Lower leg skin (tissue), 4 donors: ENCODE data around the gene PDIA6. TPM values are rescaled to one million over a fixed set of nuclear protein-coding genes. Genes with fewer than 3 reads are reported as not detected.

Experiments used
- DNase-seq, 2 donors: peaks; one replicate each; pipeline ENCODE4 v3.0.0-alpha.2; 2019; ENCODE audit warnings: low spot score in 2 of 2
- H3K4me3 ChIP-seq: fragments of 200-600 bp; sonication (generic); 2 replicates; pipeline ENCODE4 v1.5.1; 2017; ENCODE audit warnings: mild to moderate bottlenecking, low read depth; ENCODE audit not compliant: poor library complexity, severe bottlenecking
- POLR2A ChIP-seq, 2 donors: fragments of 450-650 bp; IDR thresholded peaks; one replicate each; pipeline ENCODE4 v1.6.1; 2016 to 2017; ENCODE audit warnings: antibody characterized with exemption in 2 of 2, mild to moderate bottlenecking in 1 of 2, moderate library complexity in 1 of 2
- WGBS, 2 donors: methylation state at CpG; one replicate each; pipeline ENCODE4 v1.1.5; 2018; 5-methylcytosine and 5-hydroxymethylcytosine counted together
- intact Hi-C: fragments of 100-400 bp; cut with DNase I; formaldehyde crosslinking; loops from one replicate; pipeline ENCODE4 v1.15.0; 2023; ENCODE audit warnings: low total_unique reads
- total RNA-seq, 4 donors: library from RNA; depleted of rRNA; stranded (reverse); fragments of >200 nt; gene quantifications; one replicate each; pipeline ENCODE4 v1.1.0, GENCODE V29; 2016
- TF ChIP-seq, protein P1 (sequence below), 3 donors: fragments of 450-650 bp; IDR thresholded peaks; one replicate each; pipeline ENCODE4 v1.5.1; 2016; ENCODE audit warnings: antibody characterized with exemption in 3 of 3, mild to moderate bottlenecking in 3 of 3, moderate library complexity in 2 of 3

PDIA6 gene
- total RNA-seq, 4 donors from 2014 or later, result 50.5 to 97.7 (median 73.7) TPM

DNA sequence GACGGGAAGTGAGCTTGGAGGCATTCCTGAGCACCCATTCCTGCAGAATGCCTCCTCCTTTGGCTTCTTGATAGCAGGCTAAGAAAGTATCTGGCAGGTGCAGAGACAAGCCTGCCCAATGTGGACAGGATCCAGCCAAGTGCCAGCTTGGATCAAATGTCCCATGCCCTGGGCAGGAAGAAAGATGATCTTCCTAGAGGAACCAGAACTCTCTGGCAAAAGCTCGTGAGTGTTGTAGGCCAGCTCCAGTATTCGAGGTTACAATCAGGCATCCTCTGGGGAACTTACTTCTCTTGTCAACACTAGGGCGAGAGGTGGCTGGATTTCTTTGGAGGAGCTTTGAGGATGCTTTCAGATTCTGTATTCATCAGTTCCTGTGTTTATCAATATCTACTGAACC lies 29.9 kb upstream of the PDIA6 start:
- 77 to 91% methylated on average over 4 of the region's 4 CpGs for WGBS, 2 donors
- DNase-seq, result no peak
- H3K4me3 ChIP-seq, result no peak overlapping the region
- intact Hi-C loops, result no loop called here
- no peak for TF ChIP-seq POLR2A (IDR thresholded peaks at IDR 0.05)
- TF ChIP-seq, protein P1, sequence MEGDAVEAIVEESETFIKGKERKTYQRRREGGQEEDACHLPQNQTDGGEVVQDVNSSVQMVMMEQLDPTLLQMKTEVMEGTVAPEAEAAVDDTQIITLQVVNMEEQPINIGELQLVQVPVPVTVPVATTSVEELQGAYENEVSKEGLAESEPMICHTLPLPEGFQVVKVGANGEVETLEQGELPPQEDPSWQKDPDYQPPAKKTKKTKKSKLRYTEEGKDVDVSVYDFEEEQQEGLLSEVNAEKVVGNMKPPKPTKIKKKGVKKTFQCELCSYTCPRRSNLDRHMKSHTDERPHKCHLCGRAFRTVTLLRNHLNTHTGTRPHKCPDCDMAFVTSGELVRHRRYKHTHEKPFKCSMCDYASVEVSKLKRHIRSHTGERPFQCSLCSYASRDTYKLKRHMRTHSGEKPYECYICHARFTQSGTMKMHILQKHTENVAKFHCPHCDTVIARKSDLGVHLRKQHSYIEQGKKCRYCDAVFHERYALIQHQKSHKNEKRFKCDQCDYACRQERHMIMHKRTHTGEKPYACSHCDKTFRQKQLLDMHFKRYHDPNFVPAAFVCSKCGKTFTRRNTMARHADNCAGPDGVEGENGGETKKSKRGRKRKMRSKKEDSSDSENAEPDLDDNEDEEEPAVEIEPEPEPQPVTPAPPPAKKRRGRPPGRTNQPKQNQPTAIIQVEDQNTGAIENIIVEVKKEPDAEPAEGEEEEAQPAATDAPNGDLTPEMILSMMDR (IDR thresholded peaks at IDR 0.05), result no peak

DNA sequence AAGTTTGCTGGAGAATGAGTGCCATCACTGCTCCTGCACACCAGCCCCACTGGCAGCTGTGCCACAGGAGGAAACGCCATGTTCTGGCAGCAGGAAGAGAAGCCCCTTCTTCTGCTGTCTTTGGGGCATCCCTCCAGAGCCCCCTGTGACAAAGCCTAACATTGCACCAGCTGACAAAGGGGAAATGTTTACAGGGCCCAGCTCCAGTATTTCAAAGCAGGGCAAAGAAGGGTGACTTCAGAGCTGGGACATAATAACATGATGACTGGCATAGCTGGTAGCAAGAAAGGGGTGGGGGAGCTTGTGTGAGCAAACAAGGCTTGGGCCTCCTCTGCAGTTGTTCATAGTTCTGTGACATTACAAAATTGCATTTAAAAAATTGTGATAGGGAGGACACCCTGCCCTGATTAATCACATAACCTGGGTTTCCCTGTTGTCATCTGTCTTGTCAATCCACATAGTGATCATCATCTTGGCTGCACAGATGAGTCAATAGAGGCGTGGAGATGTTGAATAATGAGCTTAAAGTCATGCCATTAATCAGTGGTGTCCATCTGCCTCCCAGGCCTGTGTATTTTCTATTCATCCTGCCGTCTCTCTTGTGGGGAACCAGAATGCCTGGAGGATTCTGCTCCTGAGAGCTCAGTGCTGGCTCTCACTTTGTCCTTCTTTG lies 29.1 kb upstream of the PDIA6 start:
- intact Hi-C loops, result no loop called here
- TF ChIP-seq, protein P1 (IDR thresholded peaks at IDR 0.05), result no peak
- no peak for TF ChIP-seq POLR2A (IDR thresholded peaks at IDR 0.05)
- no peak overlapping the region for H3K4me3 ChIP-seq
- 51 to 55% methylated on average over 3 of the region's 3 CpGs for WGBS, 2 donors
- no peak for DNase-seq

DNA sequence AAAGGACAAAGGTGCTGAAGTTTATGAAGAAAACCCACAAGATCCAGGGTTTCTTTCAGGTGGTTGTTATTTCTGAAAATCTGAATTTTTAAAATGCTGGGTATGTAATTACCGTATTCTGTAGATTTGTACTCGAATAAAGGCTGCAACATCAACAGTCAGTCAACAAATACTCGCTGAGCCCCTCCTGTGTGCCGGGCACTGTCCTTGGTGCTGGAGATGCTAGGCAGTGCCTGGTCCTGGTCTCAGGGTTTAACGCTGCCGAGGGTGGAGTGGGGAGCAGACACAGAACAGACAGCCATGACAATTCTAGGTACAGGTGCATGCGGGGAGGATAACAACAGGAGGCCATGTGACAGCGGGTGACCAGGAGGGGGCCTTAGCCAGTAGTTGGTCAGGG lies 27.2 kb upstream of the PDIA6 start:
- no peak overlapping the region for H3K4me3 ChIP-seq
- no peak for TF ChIP-seq POLR2A (IDR thresholded peaks at IDR 0.05)
- TF ChIP-seq, protein P1 (IDR thresholded peaks at IDR 0.05), result no peak
- 31 to 40% methylated on average over 8 of the region's 8 CpGs for WGBS, 2 donors
- intact Hi-C loops, result loop anchor here (10.0 kb wide), 1 partner anchor 605 kb away; no protein-coding TSS in a partner anchor
- no peak for DNase-seq

DNA sequence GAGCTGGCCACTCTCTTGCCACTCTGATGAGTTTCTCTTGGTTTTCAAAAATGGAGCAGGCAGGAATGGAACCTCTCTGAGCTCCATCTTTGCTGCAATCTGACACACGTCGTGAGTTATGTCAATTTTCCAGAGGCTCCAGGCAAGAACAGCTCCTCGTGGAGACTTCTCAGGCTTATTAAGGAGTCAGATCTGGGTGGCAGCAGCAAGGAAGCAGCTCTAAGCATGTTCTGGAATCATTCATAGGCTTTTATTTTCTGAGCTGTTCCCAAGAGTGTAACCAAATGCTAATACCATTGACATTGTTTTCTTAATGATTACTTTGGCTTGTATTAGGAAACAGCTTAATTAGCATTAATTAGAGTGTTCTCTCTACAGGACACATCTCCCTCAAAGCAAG lies 26.1 kb upstream of the PDIA6 start:
- DNase-seq, result no peak
- TF ChIP-seq, protein P1 (IDR thresholded peaks at IDR 0.05), result no peak
- no peak for TF ChIP-seq POLR2A (IDR thresholded peaks at IDR 0.05)
- 26 to 29% methylated on average over 3 of the region's 3 CpGs for WGBS, 2 donors
- intact Hi-C loops, result loop anchor here (10.0 kb wide), 1 partner anchor 606 kb away; no protein-coding TSS in a partner anchor
- H3K4me3 ChIP-seq, result no peak overlapping the region

DNA sequence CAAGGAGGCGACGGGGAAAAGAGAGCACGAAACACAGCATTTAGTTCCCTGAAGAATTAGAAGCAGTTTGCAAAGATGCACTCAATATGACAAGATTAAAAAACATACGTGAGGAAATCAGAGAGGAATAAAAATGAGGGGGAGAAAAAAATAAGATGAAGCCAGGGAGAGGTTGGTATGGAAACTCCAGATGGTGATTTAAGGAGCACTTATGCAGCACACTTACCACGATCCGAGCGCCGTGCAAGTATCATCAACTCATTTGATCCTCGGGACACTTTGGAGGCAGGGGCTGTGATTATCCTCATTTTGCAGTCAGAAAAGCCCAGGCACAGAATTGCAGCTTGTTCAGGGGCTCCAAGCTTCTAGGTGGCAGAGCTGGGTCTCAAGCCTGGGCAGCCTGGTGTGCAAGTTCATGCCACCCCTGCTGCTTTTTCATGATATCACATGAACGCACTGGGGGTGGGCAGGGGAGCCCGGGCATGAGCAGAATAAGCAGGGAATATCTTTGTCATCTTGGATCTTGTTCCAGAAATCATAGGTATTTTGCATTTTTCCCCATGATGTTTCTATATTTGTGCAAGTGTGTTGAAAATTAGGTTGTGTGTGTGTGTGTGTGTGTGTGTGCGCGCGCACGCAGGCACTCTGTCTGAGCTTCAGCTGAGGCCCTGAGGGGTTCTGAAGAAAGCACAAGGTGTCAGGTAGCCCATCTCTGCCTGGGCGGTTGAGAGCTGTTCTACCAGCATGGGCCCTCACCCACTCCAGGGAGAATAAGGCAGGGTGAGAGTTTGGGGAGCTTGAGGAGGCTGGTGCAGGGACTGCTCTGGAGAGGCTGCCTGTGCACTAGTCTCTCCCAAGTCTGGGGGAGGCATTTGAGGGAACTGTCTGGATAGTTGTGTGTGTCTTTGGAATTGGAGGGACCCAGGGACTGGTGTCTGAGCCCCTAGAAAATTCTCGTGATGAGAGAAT lies 25.0 kb upstream of the PDIA6 start:
- DNase-seq, result no peak
- intact Hi-C loops, result loop anchor here (10.0 kb wide), 1 partner anchor 607 kb away; no protein-coding TSS in a partner anchor
- no peak for TF ChIP-seq POLR2A (IDR thresholded peaks at IDR 0.05)
- TF ChIP-seq, protein P1 (IDR thresholded peaks at IDR 0.05), result no peak
- no peak overlapping the region for H3K4me3 ChIP-seq
- WGBS, 2 donors, result 57 to 62% methylated on average over 17 of the region's 17 CpGs
